NCI-H1694 (cell line): ENCODE results near the gene PTPRK.
"Not testable (repeated sequence)": the region's sequence is repeated elsewhere in the genome, so short reads cannot be mapped to it uniquely, and the experiment has no call there.

Experiments
- DNase-seq: peaks from one replicate; lab custom pipeline; 2025; lab: John Stamatoyannopoulos, UW

Gene PTPRK

DNA sequence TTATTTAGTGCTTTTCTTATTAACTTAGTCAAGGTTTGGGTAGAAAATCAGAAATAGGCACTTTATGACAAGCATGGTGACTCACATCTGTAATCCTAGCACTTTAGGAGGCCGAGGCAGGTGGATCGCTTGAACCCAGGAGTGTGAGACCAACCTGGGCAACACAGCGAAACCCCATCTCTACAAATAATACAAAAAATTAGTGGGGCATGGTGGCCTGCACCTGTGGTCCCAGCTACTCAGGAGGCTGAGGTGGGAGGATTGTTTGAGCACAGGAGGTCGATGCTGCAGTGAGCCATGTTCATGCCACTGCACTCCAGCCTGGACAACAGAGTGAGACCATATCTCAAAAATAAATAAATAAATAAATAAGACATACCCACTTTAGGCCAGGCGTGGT is 568.2 kb downstream of the PTPRK start:
- DNase-seq, result no peak

- DNase-seq, result no peak
These were observed 569.1 kb downstream of the PTPRK start for GRCh38 chr6:127951172-127951917.

DNA sequence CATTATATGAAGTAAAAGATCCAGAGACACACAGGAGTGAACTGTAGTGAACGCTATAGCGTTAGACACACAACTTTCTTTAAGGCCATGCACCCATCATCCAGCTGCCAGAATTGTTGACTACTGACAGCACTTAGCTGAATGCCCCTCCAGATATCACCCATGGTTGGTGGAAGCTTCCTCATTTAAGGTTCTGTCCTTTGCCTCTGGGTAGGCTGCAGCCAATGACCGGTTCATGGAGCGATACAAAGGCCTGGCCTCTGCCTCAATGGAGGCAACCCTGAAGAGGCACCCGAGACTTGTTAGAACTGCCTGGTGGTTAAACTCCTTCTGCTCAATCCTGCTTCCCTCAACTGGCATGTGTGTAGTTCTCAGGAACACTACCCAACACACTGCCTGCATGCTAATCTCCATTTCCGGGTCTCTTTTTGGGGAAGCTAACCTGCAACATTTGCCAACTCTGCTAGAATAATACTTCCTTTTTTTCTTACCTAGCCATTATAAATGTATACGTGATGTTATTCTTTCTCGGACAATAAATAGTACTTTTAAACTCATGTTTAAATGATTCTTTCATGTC is 569.7 kb downstream of the PTPRK start:
- DNase-seq, result no peak

DNA sequence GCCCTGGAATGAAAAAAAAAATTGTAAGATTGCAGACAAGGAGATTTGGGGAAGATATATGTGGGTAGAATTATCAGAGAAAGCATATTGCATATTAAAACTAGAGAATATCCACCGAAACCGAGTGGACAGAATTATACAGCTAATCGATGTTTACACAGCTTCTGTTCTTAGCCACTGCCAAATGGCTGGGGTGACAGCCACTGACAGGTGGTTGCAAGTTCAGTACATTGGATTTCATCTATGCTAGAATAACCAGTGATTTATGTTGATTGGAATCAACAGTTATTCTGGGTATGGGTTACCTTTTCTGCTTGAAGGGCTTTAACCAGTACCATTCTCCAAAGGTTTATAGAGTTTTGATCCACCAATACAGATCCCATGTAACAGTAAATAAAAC is 571.1 kb downstream of the PTPRK start:
- DNase-seq, result no peak

DNA sequence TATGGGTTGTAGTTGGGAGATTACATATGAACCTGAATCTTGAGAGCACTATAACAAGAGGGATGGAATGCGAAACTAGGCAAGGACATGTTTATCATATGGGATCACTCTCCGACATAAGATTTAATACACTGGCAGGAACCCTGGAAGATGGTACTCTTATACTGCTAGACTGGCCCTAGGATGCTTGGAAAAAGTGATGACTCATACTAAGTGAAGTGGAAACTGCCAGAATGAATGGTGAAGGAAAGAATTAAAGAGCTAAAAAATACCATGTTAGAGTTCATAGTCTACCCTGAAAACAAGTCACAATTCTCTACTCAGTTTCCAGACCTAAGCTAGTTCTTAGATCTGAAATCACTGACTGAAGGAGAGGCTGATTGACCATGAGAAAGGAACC is 574.0 kb downstream of the PTPRK start:
- DNase-seq, result no peak

DNA sequence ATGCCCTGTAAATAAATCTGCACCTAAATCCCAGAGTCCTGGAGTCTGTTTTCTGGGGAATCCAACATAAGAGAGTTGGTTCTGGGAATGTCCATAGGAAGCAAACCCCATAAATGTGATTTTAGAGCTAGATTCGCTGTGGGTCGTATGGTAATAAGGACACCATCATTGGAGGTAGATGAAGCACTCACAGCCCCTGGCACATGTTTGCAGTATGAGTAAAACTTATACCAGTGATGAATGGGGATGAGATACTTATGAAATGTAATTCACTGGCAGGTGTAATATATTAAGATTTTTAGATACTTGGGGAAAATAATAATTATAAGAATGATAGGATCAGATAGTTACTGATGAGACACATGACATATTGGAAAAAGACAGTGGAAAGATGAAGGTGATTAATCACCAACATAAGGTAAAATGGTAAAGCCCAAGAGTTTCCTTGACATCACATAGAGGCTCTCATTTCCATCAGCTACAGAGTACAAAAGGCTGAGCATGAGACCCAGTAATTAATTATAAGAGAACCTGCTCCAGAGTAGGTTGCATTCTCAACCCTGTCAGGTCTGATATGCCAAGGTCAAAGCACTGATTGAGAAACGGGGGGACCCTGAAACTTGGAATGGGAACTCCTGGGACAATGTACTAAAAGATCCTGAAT is 574.8 kb downstream of the PTPRK start:
- no peak for DNase-seq

DNA sequence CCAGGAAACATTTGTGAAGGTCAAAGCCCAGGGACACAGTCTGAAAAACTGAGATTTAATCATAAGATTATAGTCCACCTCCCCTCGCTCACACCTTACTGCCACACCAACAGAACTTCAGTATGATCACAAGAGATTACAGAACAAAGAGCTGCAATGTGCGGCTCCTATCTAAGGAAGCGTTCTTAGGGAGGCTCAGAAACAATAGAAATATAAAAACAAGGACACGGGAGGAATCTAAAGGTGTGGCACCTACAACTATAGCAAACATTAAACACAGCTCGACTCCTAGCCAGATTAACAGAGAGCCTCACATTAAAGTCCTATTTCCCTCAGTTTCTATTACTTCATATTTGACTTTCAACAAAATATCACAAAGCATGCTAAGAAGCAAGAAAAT is 579.2 kb downstream of the PTPRK start:
- no peak for DNase-seq

- no peak for DNase-seq
These were observed 580.8 kb downstream of the PTPRK start for GRCh38 chr6:127939442-127940066.

DNA sequence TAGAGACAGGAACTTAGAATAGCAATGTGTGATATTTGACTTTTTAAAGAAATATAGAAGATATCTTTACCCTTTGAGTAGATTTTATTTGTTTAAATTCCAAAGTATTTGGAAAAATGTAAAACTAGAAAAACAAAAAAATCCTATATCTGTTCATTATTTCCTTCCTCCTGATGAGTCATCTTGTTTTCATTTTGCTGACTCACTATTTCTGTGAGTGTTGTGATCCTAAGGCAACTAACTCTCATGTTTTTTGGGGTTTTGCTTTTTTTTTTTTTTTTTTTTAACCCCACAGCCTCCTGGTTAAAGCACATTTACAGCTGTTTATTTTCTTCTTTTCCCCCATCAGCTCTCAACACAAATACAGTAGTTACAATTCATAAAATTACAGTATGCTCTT is 581.7 kb downstream of the PTPRK start:
- no peak for DNase-seq

DNA sequence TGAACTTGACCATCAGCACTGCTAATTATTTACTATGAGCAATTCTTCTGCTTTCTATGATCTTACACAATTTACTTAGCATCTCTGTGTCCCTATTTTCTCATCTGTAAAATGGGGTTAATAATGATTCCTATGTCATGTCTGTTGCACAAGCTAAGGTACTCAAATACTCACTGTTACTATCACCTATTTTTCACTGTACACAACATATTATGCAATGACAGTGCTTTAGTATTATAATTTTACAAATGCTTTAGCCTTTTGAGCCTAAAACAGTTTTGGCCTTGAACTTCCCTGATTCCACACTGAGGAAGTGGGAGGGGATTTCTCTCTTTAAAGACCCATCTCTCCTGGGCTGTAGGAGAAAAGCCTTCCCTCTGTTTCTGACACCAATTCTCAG is 582.7 kb downstream of the PTPRK start:
- DNase-seq, result no peak

DNA sequence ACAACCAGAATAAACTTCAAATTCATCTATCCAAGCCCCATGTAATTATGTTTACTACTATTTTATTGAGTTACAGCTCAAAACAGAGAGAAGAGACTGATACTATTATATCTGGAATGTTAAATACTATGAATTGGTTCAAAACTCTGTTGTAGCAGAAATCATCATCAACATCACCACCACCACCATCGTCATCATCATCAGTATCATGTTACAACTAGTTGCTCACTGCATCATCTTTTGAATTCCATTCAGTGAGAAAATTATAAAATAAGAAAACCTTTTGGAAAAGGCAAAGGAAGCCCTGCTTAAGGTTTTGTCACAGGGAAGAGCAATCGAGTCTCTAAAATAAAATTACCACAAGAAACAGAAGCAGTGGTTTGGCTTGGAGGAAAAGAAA is 583.3 kb downstream of the PTPRK start:
- no peak for DNase-seq

DNA sequence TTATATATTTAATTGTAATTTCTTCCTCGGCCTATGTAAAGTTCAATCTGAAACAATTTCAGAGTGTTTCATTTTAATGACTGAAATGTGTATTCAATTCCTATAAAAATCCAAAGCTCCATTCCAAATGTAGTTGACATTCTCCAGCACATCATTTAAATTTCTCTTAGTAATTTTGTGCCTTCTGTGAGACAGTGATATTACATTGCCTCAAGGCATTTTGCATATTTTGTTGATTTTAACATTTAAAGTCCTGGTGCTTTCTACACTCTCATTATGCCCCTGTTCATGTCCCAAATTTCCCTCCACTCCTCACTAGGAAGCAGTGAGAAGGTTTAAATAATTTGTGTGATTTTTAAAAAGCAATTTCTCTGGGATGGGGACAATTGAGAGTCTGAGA is 585.4 kb downstream of the PTPRK start:
- DNase-seq, result no peak

DNA sequence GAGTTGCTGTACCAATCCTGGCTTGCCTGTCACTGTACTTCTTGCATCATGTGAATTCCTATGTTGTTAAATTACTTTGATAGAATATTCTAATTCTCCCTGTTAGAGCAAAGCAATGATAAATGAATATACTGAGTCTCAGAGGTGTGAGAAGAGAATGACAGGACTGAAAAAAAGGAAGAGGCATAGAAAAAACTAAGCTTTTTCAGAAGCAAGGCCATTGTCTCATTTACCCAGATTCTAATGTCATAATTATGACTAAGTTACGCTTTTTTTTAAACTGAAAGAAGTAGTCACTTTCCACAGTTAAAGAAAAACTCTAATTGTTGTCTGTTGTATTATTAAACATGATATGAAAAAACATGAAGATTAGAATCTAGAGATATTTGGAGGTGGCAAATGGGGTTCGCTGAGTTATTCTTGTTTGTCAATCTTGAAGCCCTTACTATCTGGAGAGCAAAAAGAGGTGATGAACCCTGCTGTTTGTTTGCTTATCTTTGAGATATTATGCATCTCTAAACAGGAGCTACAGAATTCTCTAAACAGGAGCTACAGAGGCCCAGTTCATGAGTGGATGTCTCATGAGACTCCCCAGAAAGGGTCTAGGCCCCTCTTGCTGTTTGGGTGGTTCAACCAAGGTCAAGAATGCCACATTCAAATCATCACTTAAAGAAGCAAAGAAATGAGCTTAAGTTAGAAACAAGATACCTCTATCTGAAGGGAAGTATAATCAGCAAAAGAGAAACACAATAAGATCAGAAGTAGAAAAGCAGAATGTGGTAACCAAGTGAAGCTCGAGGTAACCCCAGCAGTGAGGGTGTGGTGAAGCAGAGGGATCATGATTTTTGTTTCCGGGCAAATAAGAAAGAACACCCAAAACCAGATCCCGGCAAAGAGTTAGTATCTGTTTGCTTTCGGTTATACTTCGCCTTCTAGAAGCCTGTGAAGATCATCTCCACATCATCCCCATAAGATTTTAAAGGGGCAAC is 586.3 kb downstream of the PTPRK start:
- no peak for DNase-seq

GRCh38 chr6:127933137-127933536 is 587.3 kb downstream of the PTPRK start:
- DNase-seq, result no peak

GRCh38 chr6:127932708-127933107 is 587.7 kb downstream of the PTPRK start:
- no peak for DNase-seq

DNA sequence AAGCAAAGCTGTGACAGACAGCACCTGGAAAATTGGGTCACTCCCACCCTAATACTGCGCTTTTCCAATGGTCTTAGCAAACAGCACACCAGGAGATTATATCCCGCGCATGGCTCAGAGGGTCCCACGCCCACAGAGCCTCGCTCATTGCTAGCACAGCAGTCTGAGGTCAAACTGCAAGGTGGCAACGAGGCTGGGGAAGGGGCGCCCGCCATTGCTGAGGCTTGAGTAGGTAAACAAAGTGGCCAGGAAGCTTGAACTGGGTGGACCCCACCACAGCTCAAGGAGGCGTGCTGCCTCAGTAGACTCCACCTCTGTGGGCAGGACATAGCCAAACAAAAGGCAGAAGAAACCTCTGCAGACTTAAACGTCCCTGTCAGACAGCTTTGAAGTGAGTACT is 594.0 kb downstream of the PTPRK start:
- DNase-seq, result not testable (repeated sequence)

- DNase-seq, result no peak
These were observed 596.0 kb downstream of the PTPRK start for GRCh38 chr6:127924440-127924839.

DNA sequence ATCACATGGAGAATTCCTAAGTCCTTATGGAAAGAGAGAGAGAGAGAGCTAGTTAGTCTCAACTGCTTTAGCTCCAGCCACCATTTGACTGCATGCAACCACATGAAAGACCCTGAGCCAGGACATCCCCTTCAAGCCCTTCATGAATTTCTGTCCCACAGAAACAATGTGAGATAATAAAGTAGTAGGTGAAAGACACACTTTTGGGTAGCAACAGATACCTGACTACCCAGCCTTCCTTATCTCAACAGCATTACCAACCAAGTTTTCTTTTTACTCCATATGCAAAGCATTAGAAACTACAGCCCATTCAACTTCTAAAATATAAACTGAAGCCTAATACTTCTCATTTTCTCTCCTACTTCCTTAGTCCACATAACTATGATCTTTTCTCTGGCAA is 596.4 kb downstream of the PTPRK start:
- no peak for DNase-seq

GRCh38 chr6:127923135-127923534 is 597.3 kb downstream of the PTPRK start:
- DNase-seq, result no peak

DNA sequence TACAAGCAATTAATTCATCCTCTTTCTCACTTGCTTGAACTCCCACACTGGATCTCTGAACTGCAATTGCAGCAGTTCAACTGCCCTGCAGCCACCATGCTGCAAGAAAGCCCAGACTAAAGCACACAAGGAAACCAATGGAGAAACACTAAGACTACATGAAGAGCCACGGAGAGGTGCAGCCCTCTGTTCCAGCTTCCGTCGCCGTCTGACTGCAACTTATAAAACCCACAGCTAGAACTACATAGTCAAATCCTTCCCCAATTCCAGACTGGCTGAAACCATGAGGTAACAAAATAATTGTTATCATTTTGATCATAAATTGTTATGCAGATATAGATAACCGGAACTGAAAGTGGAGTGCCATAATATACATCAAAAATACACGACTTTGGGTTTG is 598.4 kb downstream of the PTPRK start:
- no peak for DNase-seq

DNA sequence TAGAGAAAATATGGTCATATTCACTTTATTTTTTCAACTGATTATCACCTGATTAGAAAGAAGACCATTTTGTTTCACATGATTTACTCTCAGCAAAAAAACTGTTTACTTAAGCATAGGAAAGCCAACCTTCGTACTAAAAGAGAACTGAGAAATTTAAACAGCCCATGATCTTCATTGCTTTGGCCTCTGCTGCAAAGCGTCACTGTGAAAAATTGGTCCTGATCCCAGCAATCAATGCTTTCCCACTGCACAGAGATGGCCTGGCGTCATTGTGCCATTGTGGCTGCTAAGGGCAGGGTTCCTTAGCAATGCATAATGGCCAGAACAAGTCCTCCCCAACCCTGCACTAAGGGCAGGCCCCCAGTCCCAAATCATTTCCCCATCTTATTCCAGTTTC is 599.6 kb downstream of the PTPRK start:
- DNase-seq, result no peak
